ENCODE results near the gene OPHN1.

The OPHN1 gene

GRCh38 chrX:68121371-68121770 lies 311.9 kb downstream of the OPHN1 start:
- no peak for TF ChIP-seq CTCF (IDR thresholded peaks at IDR 0.05; ENCODE audit: insufficient read depth, missing control alignments)
- DNase-seq (ENCODE audit: insufficient read length, low spot score): no peak
- no peak for FAIRE-seq

GRCh38 chrX:68115371-68115770 lies 317.9 kb downstream of the OPHN1 start:
- TF ChIP-seq CTCF (IDR thresholded peaks at IDR 0.05; ENCODE audit: insufficient read depth, missing control alignments): no peak
- no peak for FAIRE-seq
- DNase-seq (ENCODE audit: insufficient read length, low spot score): no peak

GRCh38 chrX:68114573-68115129 lies 318.6 kb downstream of the OPHN1 start:
- TF ChIP-seq CTCF (IDR thresholded peaks at IDR 0.05; ENCODE audit: insufficient read depth, missing control alignments): no peak
- FAIRE-seq (no peak), DNase-seq (ENCODE audit: insufficient read length, low spot score) (no peak)

GRCh38 chrX:68113837-68114572 lies 319.3 kb downstream of the OPHN1 start:
- DNase-seq (ENCODE audit: insufficient read length, low spot score) (no peak), FAIRE-seq (no peak)
- no peak for TF ChIP-seq CTCF (IDR thresholded peaks at IDR 0.05; ENCODE audit: insufficient read depth, missing control alignments)

GRCh38 chrX:68112321-68112720 lies 321.0 kb downstream of the OPHN1 start:
- TF ChIP-seq CTCF (IDR thresholded peaks at IDR 0.05; ENCODE audit: insufficient read depth, missing control alignments): no peak
- DNase-seq (ENCODE audit: insufficient read length, low spot score) (no peak), FAIRE-seq (no peak)

GRCh38 chrX:68109162-68109561 lies 324.1 kb downstream of the OPHN1 start:
- no peak for TF ChIP-seq CTCF (IDR thresholded peaks at IDR 0.05; ENCODE audit: insufficient read depth, missing control alignments)
- FAIRE-seq (no peak), DNase-seq (ENCODE audit: insufficient read length, low spot score) (no peak)

GRCh38 chrX:68098431-68098830 lies 334.9 kb downstream of the OPHN1 start:
- no peak for TF ChIP-seq CTCF (IDR thresholded peaks at IDR 0.05; ENCODE audit: insufficient read depth, missing control alignments)
- no peak for DNase-seq (ENCODE audit: insufficient read length, low spot score)
- FAIRE-seq: no peak
